CD14-positive monocyte (primary cell): Measurements from ENCODE around the gene CYP3A5. TPM values are rescaled to one million over a fixed set of nuclear protein-coding genes. Genes with fewer than 3 reads are reported as not detected.
"Not testable (repeated sequence)": the region's sequence is repeated elsewhere in the genome, so short reads cannot be mapped to it uniquely, and the experiment has no call there.

Experiments
- DNase-seq, 3 donors: peaks; one replicate each; pipeline ENCODE4 v3.0.0-alpha.2; 2011 to 2022
- H2AFZ ChIP-seq: 2 replicates; pipeline ENCODE4 v1.6.0; 2012; ENCODE audit warnings: mild to moderate bottlenecking, low read depth, low read length, inconsistent platforms; ENCODE audit not compliant: insufficient read depth, poor library complexity, severe bottlenecking
- H3K27ac ChIP-seq, 2 donors: 1 replicate in 1 of 2; 2 replicates in 1 of 2; pipeline ENCODE4 v1.5.1; 2012 to 2013; ENCODE audit warnings: low read length in 2 of 2, control low read depth in 1 of 2, inconsistent platforms in 1 of 2, low read depth in 1 of 2, mild to moderate bottlenecking in 1 of 2
- H3K27me3 ChIP-seq, 2 donors: one replicate each; pipeline versions ENCODE4 v1.6.0 to v1.6.1; 2011 to 2013; ENCODE audit warnings: low read length in 2 of 2; ENCODE audit not compliant: control insufficient read depth in 2 of 2, insufficient read depth in 2 of 2
- H3K36me3 ChIP-seq, 2 donors: replicated peaks in 1 of 2; 1 replicate in 1 of 2; 2 replicates in 1 of 2; pipeline versions ENCODE4 v1.5.1 to v1.6.1; 2012 to 2013; ENCODE audit warnings: low read length in 2 of 2, control low read depth in 1 of 2, inconsistent platforms in 1 of 2, mild to moderate bottlenecking in 1 of 2; ENCODE audit not compliant: insufficient read depth in 2 of 2, control insufficient read depth in 1 of 2
- H3K4me1 ChIP-seq, 2 donors: 1 replicate in 1 of 2; 2 replicates in 1 of 2; pipeline versions ENCODE4 v1.5.1 to v1.6.1; 2012 to 2013; ENCODE audit warnings: low read length in 2 of 2, control low read depth in 1 of 2, inconsistent platforms in 1 of 2, mild to moderate bottlenecking in 1 of 2, moderate library complexity in 1 of 2; ENCODE audit not compliant: insufficient read depth in 2 of 2, control insufficient read depth in 1 of 2
- H3K4me2 ChIP-seq: replicated peaks from 2 replicates; pipeline ENCODE3; 2012; ENCODE audit warnings: low read length, moderate library complexity, mild to moderate bottlenecking; ENCODE audit not compliant: poor library complexity, severe bottlenecking; ENCODE audit errors: extremely low read depth
- H3K4me3 ChIP-seq, 3 experiments: fragments of 200-600 bp in 1 of 3; sonication (generic) in 1 of 3; replicated peaks in 1 of 3; 1 replicate in 2 of 3; 2 replicates in 1 of 3; pipeline ENCODE4 v1.5.1; 2011 to 2013; ENCODE audit warnings: low read length in 3 of 3, mild to moderate bottlenecking in 3 of 3, control low read depth in 2 of 3, low read depth in 2 of 3, inconsistent platforms in 1 of 3, moderate library complexity in 1 of 3
- H3K79me2 ChIP-seq: 2 replicates; pipeline ENCODE4 v1.6.0; 2012; ENCODE audit warnings: mild to moderate bottlenecking, control low read depth, inconsistent platforms, low read length, moderate library complexity; ENCODE audit not compliant: insufficient read depth
- H3K9ac ChIP-seq: 2 replicates; pipeline ENCODE4 v1.6.0; 2017; ENCODE audit warnings: low read length, mild to moderate bottlenecking; ENCODE audit not compliant: insufficient read depth, poor library complexity, severe bottlenecking
- H3K9me3 ChIP-seq, 2 donors: replicated peaks in 1 of 2; 1 replicate in 1 of 2; 2 replicates in 1 of 2; pipeline versions ENCODE4 v1.5.1 to v1.6.1; 2012 to 2013; ENCODE audit warnings: low read length in 2 of 2, control low read depth in 1 of 2; ENCODE audit not compliant: control insufficient read depth in 1 of 2, insufficient read depth in 1 of 2
- H4K20me1 ChIP-seq: 2 replicates; pipeline ENCODE4 v1.6.0; 2012; ENCODE audit warnings: mild to moderate bottlenecking, low read length, control low read depth, moderate library complexity; ENCODE audit not compliant: insufficient read depth
- H3K27ac Mint-ChIP-seq, 7 donors: one replicate each; pipeline ENCODE4 v1.8.0; 2020; ENCODE audit warnings: mild to moderate bottlenecking in 7 of 7, mixed read lengths in 7 of 7, moderate library complexity in 6 of 7, inconsistent platforms in 2 of 7
- H3K27me3 Mint-ChIP-seq, 3 donors: one replicate each; pipeline ENCODE4 v1.8.0; 2021 to 2022; ENCODE audit warnings: low read depth in 3 of 3, mild to moderate bottlenecking in 3 of 3, mixed read lengths in 3 of 3, moderate library complexity in 3 of 3, inconsistent platforms in 1 of 3
- H3K36me3 Mint-ChIP-seq, 2 donors: one replicate each; pipeline ENCODE4 v1.8.0; 2020; ENCODE audit warnings: mixed read lengths in 2 of 2, inconsistent platforms in 1 of 2, mild to moderate bottlenecking in 1 of 2
- H3K4me1 Mint-ChIP-seq: one replicate; pipeline ENCODE4 v1.8.0; 2020; ENCODE audit warnings: mild to moderate bottlenecking, mixed read lengths
- H3K4me3 Mint-ChIP-seq, 2 donors: one replicate each; pipeline ENCODE4 v1.8.0; 2020; ENCODE audit warnings: mild to moderate bottlenecking in 2 of 2, mixed read lengths in 2 of 2, moderate library complexity in 1 of 2
- H3K9me3 Mint-ChIP-seq, 7 donors: one replicate each; pipeline ENCODE4 v1.8.0; 2020 to 2022; ENCODE audit warnings: mixed read lengths in 7 of 7, mild to moderate bottlenecking in 6 of 7, moderate library complexity in 6 of 7, inconsistent platforms in 2 of 7
- WGBS: methylation state at CpG from one replicate; pipeline ENCODE4 v1.1.5; 2013; ENCODE audit warnings: missing lambda C conversion rate; ENCODE audit not compliant: insufficient coverage; 5-methylcytosine and 5-hydroxymethylcytosine counted together
- intact Hi-C, 2 donors: fragments of 100-400 bp; cut with micrococcal nuclease; formaldehyde crosslinking; loops; one replicate each; pipeline versions ENCODE4 v1.15.0 to v1.15.1; 2023
- polyA plus RNA-seq, 3 donors: library from polyadenylated mRNA; depleted of rRNA in 1 of 3; unstranded in 2 of 3; stranded (reverse) in 1 of 3; fragments of 300-500 nt in 2 of 3; fragments of >200 nt in 1 of 3; fragmentation: Illumina TruSeq in 2 of 3; gene quantifications; 1 replicate in 2 of 3; 2 replicates in 1 of 3; pipeline ENCODE4 v1.2.3, GENCODE V29; 2012 to 2021
- TF ChIP-seq, protein P1 (sequence below): fragments of 200-600 bp; IDR thresholded peaks from one replicate; pipeline ENCODE4 v1.8.0; 2022; ENCODE audit warnings: antibody characterized with exemption, mild to moderate bottlenecking

CYP3A5 gene
- polyA plus RNA-seq, 3 donors: 0.05 TPM; not detected in 2

DNA sequence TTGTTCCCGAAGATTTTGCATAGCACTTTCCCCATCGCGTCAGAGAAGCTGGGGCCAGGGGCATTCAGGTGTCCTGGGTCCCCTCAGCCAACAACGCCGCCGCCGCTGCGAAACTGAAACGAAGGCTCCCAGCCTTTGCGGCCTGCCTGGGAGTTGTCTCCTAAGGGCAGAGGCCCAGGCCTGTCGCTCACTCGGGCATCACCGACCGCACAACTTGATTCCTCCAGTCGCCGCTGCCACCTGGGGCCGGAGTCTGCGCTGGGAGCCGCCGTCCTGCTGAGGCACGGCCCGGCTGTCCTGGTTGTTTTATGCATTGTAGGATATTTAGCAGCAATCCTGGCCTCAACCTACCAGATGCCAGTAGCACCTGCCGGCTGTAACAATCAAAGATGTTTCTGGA is 41.1 kb downstream of the CYP3A5 start:
- peaks cover 34% of the 10 kb centered on the region for H3K4me1 Mint-ChIP-seq
- Histone ChIP-seq H3K4me3 (no peak overlapping the region), H3K27me3 (no peaks in the 10 kb centered on the region), H3K36me3 (peaks cover 4 to 10% of the 10 kb centered on the region in 2 donors), H2AFZ (no peak overlapping the region), H3K4me1 (peaks cover 7 to 14% of the 10 kb centered on the region in 2 donors), H4K20me1 (no peaks in the 10 kb centered on the region), H3K27ac (no peak overlapping the region), H3K79me2 (peaks cover 3% of the 10 kb centered on the region), H3K9ac (no peak overlapping the region), H3K4me2 (no peak overlapping the region), H3K9me3 (no peaks in the 10 kb centered on the region)
- no peak overlapping the region for H3K4me3 Mint-ChIP-seq
- no peak for DNase-seq
- H3K36me3 Mint-ChIP-seq: peaks cover 7 to 22% of the 10 kb centered on the region in 2 donors
- intact Hi-C loops: no loop called here
- 95% methylated on average over 16 of the region's 23 CpGs for WGBS
- peak overlapping the region in 1 of 7 donors; percentile 4 for H3K27ac Mint-ChIP-seq
- TF ChIP-seq, protein P1, sequence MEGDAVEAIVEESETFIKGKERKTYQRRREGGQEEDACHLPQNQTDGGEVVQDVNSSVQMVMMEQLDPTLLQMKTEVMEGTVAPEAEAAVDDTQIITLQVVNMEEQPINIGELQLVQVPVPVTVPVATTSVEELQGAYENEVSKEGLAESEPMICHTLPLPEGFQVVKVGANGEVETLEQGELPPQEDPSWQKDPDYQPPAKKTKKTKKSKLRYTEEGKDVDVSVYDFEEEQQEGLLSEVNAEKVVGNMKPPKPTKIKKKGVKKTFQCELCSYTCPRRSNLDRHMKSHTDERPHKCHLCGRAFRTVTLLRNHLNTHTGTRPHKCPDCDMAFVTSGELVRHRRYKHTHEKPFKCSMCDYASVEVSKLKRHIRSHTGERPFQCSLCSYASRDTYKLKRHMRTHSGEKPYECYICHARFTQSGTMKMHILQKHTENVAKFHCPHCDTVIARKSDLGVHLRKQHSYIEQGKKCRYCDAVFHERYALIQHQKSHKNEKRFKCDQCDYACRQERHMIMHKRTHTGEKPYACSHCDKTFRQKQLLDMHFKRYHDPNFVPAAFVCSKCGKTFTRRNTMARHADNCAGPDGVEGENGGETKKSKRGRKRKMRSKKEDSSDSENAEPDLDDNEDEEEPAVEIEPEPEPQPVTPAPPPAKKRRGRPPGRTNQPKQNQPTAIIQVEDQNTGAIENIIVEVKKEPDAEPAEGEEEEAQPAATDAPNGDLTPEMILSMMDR: no peak
- H3K27me3 Mint-ChIP-seq: peaks cover 0 to 4% (median 4%) of the 10 kb centered on the region in 3 donors
- peaks cover 0 to 2% (median 0%) of the 10 kb centered on the region in 7 donors for H3K9me3 Mint-ChIP-seq

- H3K27me3 Mint-ChIP-seq, H3K79me2 ChIP-seq, H3K4me3 ChIP-seq, H3K4me2 ChIP-seq, H3K9me3 ChIP-seq, H2AFZ ChIP-seq, intact Hi-C loops, H3K27ac ChIP-seq, H3K4me3 Mint-ChIP-seq, H3K9ac ChIP-seq, H4K20me1 ChIP-seq, H3K9me3 Mint-ChIP-seq, DNase-seq, H3K27me3 ChIP-seq: not testable (repeated sequence)
- Histone ChIP-seq H3K36me3 (peaks cover 7 to 23% of the 10 kb centered on the region in 2 donors), H3K4me1 (peaks cover 18 to 20% of the 10 kb centered on the region in 2 donors)
- no CpG with 5 or more reads among the region's 2 CpGs for WGBS
- peaks cover 47% of the 10 kb centered on the region for H3K4me1 Mint-ChIP-seq
- peak overlapping the region in 3 of 7 donors; percentile 22 to 55 (median 31) for H3K27ac Mint-ChIP-seq
- H3K36me3 Mint-ChIP-seq: peaks cover 2 to 23% of the 10 kb centered on the region in 2 donors
Observed at GRCh38 chr7:99637414-99637813, 42.4 kb downstream of the CYP3A5 start.
